Measurements from ENCODE around the gene XYLT1.

- no peak for TF ChIP-seq ZNF70 (CRISPR knock-in tag; IDR thresholded peaks at IDR 0.05)
- no peak for TF ChIP-seq PATZ1 (CRISPR knock-in tag; IDR thresholded peaks at IDR 0.05; ENCODE audit: borderline replicate concordance)
- no peak for TF ChIP-seq RARB (CRISPR knock-in tag; IDR thresholded peaks at IDR 0.05)
- TF ChIP-seq TSHZ2 (CRISPR knock-in tag; IDR thresholded peaks at IDR 0.05) = peak; percentile 77; the same call in 1 of the 2 replicates
- TF ChIP-seq GLIS3 (CRISPR knock-in tag; IDR thresholded peaks at IDR 0.05) = no peak
- TF ChIP-seq ZFP30 (CRISPR knock-in tag; IDR thresholded peaks at IDR 0.05) = no peak
- TF ChIP-seq OSR1 (CRISPR knock-in tag; IDR thresholded peaks at IDR 0.05) = no peak
- no peak for TF ChIP-seq BACH2 (CRISPR knock-in tag; IDR thresholded peaks at IDR 0.05; ENCODE audit: borderline replicate concordance)
- TF ChIP-seq POU6F1 (CRISPR knock-in tag; IDR thresholded peaks at IDR 0.05; ENCODE audit: borderline replicate concordance, low read depth) = no peak
Observed at GRCh38 chr16:17375461-17376304, 95.1 kb downstream of the XYLT1 start.
